ENCODE data around the gene ALAS2.

DNA sequence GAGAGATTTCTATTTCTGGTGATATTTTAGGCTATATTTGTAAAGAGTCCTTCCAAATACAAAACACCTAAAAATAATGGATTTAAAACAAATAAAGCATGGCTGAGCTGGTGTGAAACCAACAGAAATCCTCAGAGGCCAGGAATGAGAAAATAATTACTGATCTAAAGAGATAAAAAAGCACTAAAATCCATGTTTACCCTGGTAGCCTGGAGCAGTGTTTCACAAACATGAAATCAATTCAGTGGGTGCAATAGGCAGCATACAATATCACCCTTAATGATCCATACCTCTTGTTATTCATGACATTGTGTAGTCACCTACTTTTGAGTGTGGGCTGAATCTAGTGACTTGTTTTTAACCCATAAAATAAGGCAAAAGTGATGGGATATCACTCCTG, 51.3 kb downstream of the ALAS2 start:
- no peak for TF ChIP-seq CTCF (IDR thresholded peaks at IDR 0.05)
- TF ChIP-seq POLR2A (IDR thresholded peaks at IDR 0.05): no peak

Measured in lower leg skin (tissue), 3 donors.